ENCODE data around the gene OTOL1. TPM values are rescaled to one million over a fixed set of nuclear protein-coding genes. Genes with fewer than 3 reads are reported as not detected.

The OTOL1 gene
- not detected in 2 replicates for total RNA-seq (2013; cell fraction: nucleolus; rRNA removed)
- not detected in 2 replicates for total RNA-seq (2014; rRNA removed)
- not detected in 2 replicates for total RNA-seq (2014; rRNA removed; fragmentation: Illumina TruSeq; extraction: Trizol)
- not detected in 2 replicates for total RNA-seq (2021)
- not detected for polyA plus RNA-seq (2011; ENCODE audit: low read depth)
- not detected in 2 replicates for polyA plus RNA-seq (2011; rRNA removed)
- polyA plus RNA-seq (2011; cell fraction: cytosol; rRNA removed): not detected in 2 replicates
- not detected in 2 replicates for polyA plus RNA-seq (2011; cell fraction: nucleus; rRNA removed)
- not detected in 2 replicates for polyA plus RNA-seq (2012)
- not detected in 2 replicates for polyA plus RNA-seq (2014; fragmentation: Illumina TruSeq; extraction: Trizol)
- polyA plus RNA-seq (2014; fragmentation: Nextera tagmentation; extraction: Ambion mirVana): not detected
- polyA plus RNA-seq (2014; rRNA removed): not detected in 2 replicates
- polyA plus RNA-seq (2016; fragmentation: Nextera tagmentation; extraction: Ambion mirVana): not detected
- polyA minus RNA-seq (2011; rRNA and poly(A)+ RNA removed): not detected in 2 replicates
- not detected in 2 replicates for polyA minus RNA-seq (2011; cell fraction: cytosol; rRNA and poly(A)+ RNA removed)
- not detected in 2 replicates for polyA minus RNA-seq (2011; cell fraction: nucleus; rRNA and poly(A)+ RNA removed)
- Bru-seq, nascent RNA: not detected
- not detected for BruChase-seq, experiment 1, labeled RNA remaining after a 6-hour chase
- not detected for BruChase-seq, experiment 2, labeled RNA remaining after a 2-hour chase
- long read RNA-seq, experiment 1: 0 reads
- long read RNA-seq, experiment 2: 0 reads

- no peak for DNase-seq (ENCODE audit: low read depth, low spot score)
- no peaks in the 10 kb centered on the region for H4K20me1 ChIP-seq (ENCODE audit: control insufficient read depth, insufficient read depth)
- CTCF ChIA-PET: no interaction called here
- H3K36me3 ChIP-seq (ENCODE audit: control insufficient read depth in 2 of 2, insufficient read depth in 2 of 2, low read length in 1 of 2): no peaks in the 10 kb centered on the region
- H3K9me3 ChIP-seq (replicated peaks; ENCODE audit: control insufficient read depth, insufficient read depth, low read length): no peaks in the 10 kb centered on the region; the same call in 2 of the 3 replicates
- no peaks in the 10 kb centered on the region for H3K4me1 ChIP-seq (ENCODE audit: control insufficient read depth, insufficient read depth, low read length)
- SMC1A ChIA-PET (ENCODE audit: uncharacterized antibody, unreplicated experiment): interaction anchor here (1.2 kb wide), 1 partner anchor 46 kb away, joined by 5 read pairs; no protein-coding TSS in a partner anchor
- H3K4me2 ChIP-seq (ENCODE audit: control insufficient read depth, insufficient read depth): no peak within 1 kb of the TSS
- no peaks in the 10 kb centered on the region for H3K27me3 ChIP-seq (replicated peaks in 1 of 2; ENCODE audit: control insufficient read depth in 2 of 2, insufficient read depth in 2 of 2, low read length in 1 of 2)
- WGBS (ENCODE audit: insufficient coverage, insufficient replicate concordance, low lambda C conversion rate, missing lambda C conversion rate): 0% methylated on average over 1 of the region's 1 CpG
- intact Hi-C loops (cut with micrococcal nuclease; ENCODE audit: unreplicated experiment): no loop called here
- no peak for FAIRE-seq
- TF ChIP-seq RELB (IDR thresholded peaks at IDR 0.05; ENCODE audit: low read depth): no peak
- TF ChIP-seq CREB1 (IDR thresholded peaks at IDR 0.05; ENCODE audit: low read depth): no peak
- TF ChIP-seq, protein P1, sequence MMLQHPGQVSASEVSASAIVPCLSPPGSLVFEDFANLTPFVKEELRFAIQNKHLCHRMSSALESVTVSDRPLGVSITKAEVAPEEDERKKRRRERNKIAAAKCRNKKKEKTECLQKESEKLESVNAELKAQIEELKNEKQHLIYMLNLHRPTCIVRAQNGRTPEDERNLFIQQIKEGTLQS (IDR thresholded peaks at IDR 0.05; ENCODE audit: borderline replicate concordance, extremely low read depth, low read depth, low read length): no peak
- TF ChIP-seq SREBF2 (IDR thresholded peaks at IDR 0.05; ENCODE audit: low read length): no peak
- no peak for TF ChIP-seq ZBED1 (IDR thresholded peaks at IDR 0.05; ENCODE audit: borderline replicate concordance)
- no peak for TF ChIP-seq ZNF274 (IDR thresholded peaks at IDR 0.05; ENCODE audit: insufficient read depth, insufficient read length)
- no peak for TF ChIP-seq STAT1 (conservative IDR thresholded peaks at IDR 0.05)
- no peak for TF ChIP-seq CREM (IDR thresholded peaks at IDR 0.05; ENCODE audit: low read depth)
- no peak for TF ChIP-seq RAD21 (IDR thresholded peaks at IDR 0.05; ENCODE audit: insufficient read depth, low read depth, low read length)
- TF ChIP-seq, protein P2, sequence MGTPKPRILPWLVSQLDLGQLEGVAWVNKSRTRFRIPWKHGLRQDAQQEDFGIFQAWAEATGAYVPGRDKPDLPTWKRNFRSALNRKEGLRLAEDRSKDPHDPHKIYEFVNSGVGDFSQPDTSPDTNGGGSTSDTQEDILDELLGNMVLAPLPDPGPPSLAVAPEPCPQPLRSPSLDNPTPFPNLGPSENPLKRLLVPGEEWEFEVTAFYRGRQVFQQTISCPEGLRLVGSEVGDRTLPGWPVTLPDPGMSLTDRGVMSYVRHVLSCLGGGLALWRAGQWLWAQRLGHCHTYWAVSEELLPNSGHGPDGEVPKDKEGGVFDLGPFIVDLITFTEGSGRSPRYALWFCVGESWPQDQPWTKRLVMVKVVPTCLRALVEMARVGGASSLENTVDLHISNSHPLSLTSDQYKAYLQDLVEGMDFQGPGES (IDR thresholded peaks at IDR 0.05): no peak
- TF ChIP-seq PAX5 (IDR thresholded peaks at IDR 0.05; ENCODE audit: borderline replicate concordance, low read depth, low read length): no peak
- TF ChIP-seq PAX8 (IDR thresholded peaks at IDR 0.05): no peak
- TF ChIP-seq SPI1 (IDR thresholded peaks at IDR 0.05; ENCODE audit: borderline replicate concordance, insufficient read depth, low read depth, low read length): no peak
- no peak for TF ChIP-seq EGR1 (IDR thresholded peaks at IDR 0.05; ENCODE audit: borderline replicate concordance in 1 of 2, low read depth in 2 of 2, low read length in 2 of 2)
- TF ChIP-seq GATAD2B (conservative IDR thresholded peaks at IDR 0.05; ENCODE audit: low read depth): no peak
- TF ChIP-seq SUPT20H (IDR thresholded peaks at IDR 0.05; ENCODE audit: borderline replicate concordance, control insufficient read depth, low read depth, low read length): no peak
- TF ChIP-seq, protein P3, sequence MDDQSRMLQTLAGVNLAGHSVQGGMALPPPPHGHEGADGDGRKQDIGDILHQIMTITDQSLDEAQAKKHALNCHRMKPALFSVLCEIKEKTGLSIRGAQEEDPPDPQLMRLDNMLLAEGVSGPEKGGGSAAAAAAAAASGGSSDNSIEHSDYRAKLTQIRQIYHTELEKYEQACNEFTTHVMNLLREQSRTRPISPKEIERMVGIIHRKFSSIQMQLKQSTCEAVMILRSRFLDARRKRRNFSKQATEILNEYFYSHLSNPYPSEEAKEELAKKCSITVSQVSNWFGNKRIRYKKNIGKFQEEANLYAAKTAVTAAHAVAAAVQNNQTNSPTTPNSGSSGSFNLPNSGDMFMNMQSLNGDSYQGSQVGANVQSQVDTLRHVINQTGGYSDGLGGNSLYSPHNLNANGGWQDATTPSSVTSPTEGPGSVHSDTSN (IDR thresholded peaks at IDR 0.05; ENCODE audit: insufficient replicate concordance, low read depth, low read length): no peak
- H3K79me2 ChIP-seq (ENCODE audit: control insufficient read depth, insufficient read depth, low read length): no peaks in the 10 kb centered on the region
- no peak within 1 kb of the TSS for H3K9ac ChIP-seq (ENCODE audit: control insufficient read depth, insufficient read depth, low read length)
- BruUV-seq (replicated peaks): no TSS peak
- no peak within 1 kb of the TSS for H3K4me3 ChIP-seq
- RAD21 ChIA-PET (ENCODE audit: unreplicated experiment): no interaction called here
- no peak within 1 kb of the TSS for H3K27ac ChIP-seq (ENCODE audit: control insufficient read depth, insufficient read depth)
- no peak within 1 kb of the TSS for H2AFZ ChIP-seq (ENCODE audit: control insufficient read depth, low read depth, low read length)
- in situ Hi-C loops (cut with MboI): no loop called here
- POLR2A ChIA-PET: no interaction called here
- ATAC-seq: no peak
Measured at GRCh38 chr3:161496508-161496907, at the start of gene OTOL1. OTOL1 (plus strand) TSS chr3:161496808; CDS start chr3:161496808, 0 bp downstream.

Measured in GM12878 (cell line).